Spleen (tissue), 7 donors: ENCODE results near the gene VPS39.

Experiments
- CTCF ChIP-seq, 11 experiments: fragments of 200-600 bp in 7 of 11; fragments of 450-650 bp in 4 of 11; sonication (generic) in 4 of 11; IDR thresholded peaks in 8 of 11; conservative IDR thresholded peaks in 3 of 11; 1 replicate in 7 of 11; 2 replicates in 4 of 11; pipeline versions ENCODE4 v1.4.0 to v1.8.0; 2016 to 2021; ENCODE audit warnings: antibody characterized with exemption in 11 of 11, inconsistent platforms in 4 of 11, mild to moderate bottlenecking in 1 of 11
- POLR2A ChIP-seq, 3 donors: fragments of 450-650 bp; IDR thresholded peaks; one replicate each; pipeline ENCODE4 v1.5.1; 2017; ENCODE audit warnings: antibody characterized with exemption in 3 of 3, mild to moderate bottlenecking in 1 of 3
- POLR2AphosphoS5 ChIP-seq, 3 donors: sonication (generic); formaldehyde crosslinking; IDR thresholded peaks; one replicate each; pipeline ENCODE4 v1.5.1; 2017; ENCODE audit warnings: antibody characterized with exemption in 3 of 3
- donor health status: DM: no; HTN: no; CAD: no; lungs with moderate emphysema.
- donor health status: DM: no; HTN: no; CAD: no.
- donor health status: DM: no; HTN: no; CAD: no.

- TF ChIP-seq POLR2AphosphoS5 (IDR thresholded peaks at IDR 0.05) = no peak
- TF ChIP-seq CTCF (IDR thresholded peaks at IDR 0.05 in 8 of 11, conservative IDR thresholded peaks at IDR 0.05 in 3 of 11) = no peak
- no peak for TF ChIP-seq POLR2A (IDR thresholded peaks at IDR 0.05)
These were observed 48.0 kb downstream of the VPS39 start for GRCh38 chr15:42160136-42160535.
